ENCODE measurements around the gene RIPOR1. TPM values are rescaled to one million over a fixed set of nuclear protein-coding genes. Genes with fewer than 3 reads are reported as not detected.

Gene RIPOR1
- total and polyA plus RNA-seq, 2 of the 4 experiments (the other 2 are of a cell fraction), result 9.5 to 41.3 TPM

GRCh38 chr16:67540756-67541155 is 12.1 kb downstream of the RIPOR1 start:
- Histone ChIP-seq H3K27me3 (ENCODE audit: control insufficient read depth, insufficient read depth, low read length) (no peaks in the 10 kb centered on the region), H2BK120ac (ENCODE audit: low read depth, low read length) (no peak overlapping the region), H3K9me3 (ENCODE audit: control insufficient read depth, insufficient read depth, low read length) (no peaks in the 10 kb centered on the region), H2BK20ac (ENCODE audit: low read depth, low read length) (no peak overlapping the region), H2BK5ac (ENCODE audit: low read depth, low read length, poor library complexity, severe bottlenecking) (no peak overlapping the region), H3K4ac (ENCODE audit: low read depth, low read length) (no peak overlapping the region), H3K9me1 (ENCODE audit: insufficient read depth, low read length) (peaks cover 23% of the 10 kb centered on the region), H4K8ac (ENCODE audit: low read depth in 2 of 2, low read length in 2 of 2) (no peak overlapping the region), H2AK5ac (ENCODE audit: low read depth, low read length) (no peak overlapping the region), H3K4me2 (ENCODE audit: low read depth, low read length) (no peak overlapping the region), H3K4me1 (ENCODE audit: control insufficient read depth, insufficient read depth, low read length) (peaks cover 12% of the 10 kb centered on the region), H3K27ac (ENCODE audit: insufficient read depth, low read length) (no peak overlapping the region), H3K23ac (ENCODE audit: low read depth, low read length) (no peak overlapping the region), H3K4me3 (ENCODE audit: insufficient read depth, low read depth, low read length) (no peak overlapping the region), H3K79me1 (ENCODE audit: low read depth in 1 of 2, low read length in 2 of 2) (peaks cover 18 to 76% of the 10 kb centered on the region in 2 experiments), H2AFZ (replicated peaks; ENCODE audit: low read length, poor library complexity) (no peak overlapping the region), H2AK9ac (replicated peaks; ENCODE audit: low read depth, low read length, poor library complexity) (no peak overlapping the region), H2BK15ac (ENCODE audit: low read depth, low read length) (no peak overlapping the region), H3K18ac (ENCODE audit: low read depth, low read length) (no peak overlapping the region), H3K36me3 (ENCODE audit: control insufficient read depth, insufficient read depth, low read length) (peaks cover 65% of the 10 kb centered on the region), H4K5ac (ENCODE audit: low read depth, low read length) (no peak overlapping the region), H4K91ac (ENCODE audit: insufficient read depth, low read depth, low read length) (no peak overlapping the region), H3K14ac (replicated peaks; ENCODE audit: low read depth, low read length) (no peak overlapping the region), H4K20me1 (ENCODE audit: insufficient read depth, low read length) (peaks cover 79% of the 10 kb centered on the region), H3K9ac (ENCODE audit: low read depth, low read length) (no peak overlapping the region), H3K56ac (ENCODE audit: extremely low read depth, insufficient read depth, low read length) (no peak overlapping the region)
- POLR2A ChIA-PET (ENCODE audit: unreplicated experiment), result interaction anchor here (0.5 kb wide), 1 partner anchor 547 kb away, joined by 3 read pairs; no protein-coding TSS in a partner anchor
- DNase-seq (no peak), ATAC-seq (ENCODE audit: low read depth) (no peak)
- WGBS, 2 experiments (ENCODE audit: extremely low coverage in 2 of 2, insufficient read length in 1 of 2), result no CpG with 5 or more reads among the region's 1 CpG
- dilution Hi-C loops (cut with HindIII; ENCODE audit: low sequenced_read_pairs, unreplicated experiment) (no loop called here), in situ Hi-C loops (cut with MboI; ENCODE audit: low sequenced_read_pairs) (loop anchor here (25.0 kb wide), 1 partner anchor 397 kb away; the partner anchor contains the start of genes CTRL, LCAT and PSMB10), intact Hi-C loops (cut with micrococcal nuclease) (no loop called here)
- CTCF ChIA-PET, result no interaction called here
- TF ChIP-seq CTCF (conservative IDR thresholded peaks at IDR 0.05; ENCODE audit: low read depth, low read length) (no peak), USF2 (IDR thresholded peaks at IDR 0.05; ENCODE audit: low read depth, low read length) (no peak), CEBPB (IDR thresholded peaks at IDR 0.05; ENCODE audit: low read depth, low read length) (no peak), POLR2A (IDR thresholded peaks at IDR 0.05; ENCODE audit: low read depth, low read length) (no peak), MAFK (IDR thresholded peaks at IDR 0.05; ENCODE audit: low read depth, low read length) (no peak), RFX5 (IDR thresholded peaks at IDR 0.05; ENCODE audit: low read depth, low read length) (no peak), SMC3 (IDR thresholded peaks at IDR 0.05; ENCODE audit: low read depth, low read length) (no peak), NFE2L2 (IDR thresholded peaks at IDR 0.05; ENCODE audit: low read depth, low read length) (no peak), RCOR1 (IDR thresholded peaks at IDR 0.05; ENCODE audit: insufficient replicate concordance, low read length) (no peak)
- no TSS peak for BruUV-seq (replicated peaks)

All from IMR-90 (cell line).